HG03460 (cell line): ENCODE data around the gene SH3D21.

ENCODE experiments used
- ATAC-seq: cut with Tn5 transposase; IDR thresholded peaks from one replicate; pipeline ENCODE4 v1.9.1; 2021; ENCODE audit not compliant: unreplicated experiment

The SH3D21 gene

DNA sequence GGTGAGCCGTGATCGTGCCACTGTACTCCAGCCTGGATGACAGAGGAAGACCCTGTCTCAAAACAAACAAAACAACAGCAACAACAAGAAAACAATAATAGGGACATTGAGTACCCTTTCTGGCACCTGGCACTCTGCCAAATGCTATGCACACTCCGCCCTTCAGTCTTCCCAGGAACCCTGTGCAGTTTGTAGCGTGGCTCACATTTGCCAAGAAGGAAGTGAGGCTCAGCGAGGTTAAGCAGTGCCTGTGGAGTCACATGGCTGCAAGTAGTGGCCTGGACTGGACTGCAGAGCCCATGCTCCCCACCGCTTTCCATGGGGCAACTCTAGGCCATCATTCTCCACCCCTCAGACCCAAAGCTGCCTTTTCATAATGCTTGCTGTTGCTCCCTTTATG is 22.5 kb downstream of the SH3D21 start:
- no peak for ATAC-seq

GRCh38 chr1:36329817-36330216 is 23.6 kb downstream of the SH3D21 start:
- no peak for ATAC-seq

- ATAC-seq = no peak
These were observed 24.8 kb downstream of the SH3D21 start for GRCh38 chr1:36330940-36331339.

GRCh38 chr1:36337830-36338229 is 31.7 kb downstream of the SH3D21 start:
- ATAC-seq = no peak

- ATAC-seq = no peak
These were observed 33.0 kb downstream of the SH3D21 start for GRCh38 chr1:36339215-36339614.

DNA sequence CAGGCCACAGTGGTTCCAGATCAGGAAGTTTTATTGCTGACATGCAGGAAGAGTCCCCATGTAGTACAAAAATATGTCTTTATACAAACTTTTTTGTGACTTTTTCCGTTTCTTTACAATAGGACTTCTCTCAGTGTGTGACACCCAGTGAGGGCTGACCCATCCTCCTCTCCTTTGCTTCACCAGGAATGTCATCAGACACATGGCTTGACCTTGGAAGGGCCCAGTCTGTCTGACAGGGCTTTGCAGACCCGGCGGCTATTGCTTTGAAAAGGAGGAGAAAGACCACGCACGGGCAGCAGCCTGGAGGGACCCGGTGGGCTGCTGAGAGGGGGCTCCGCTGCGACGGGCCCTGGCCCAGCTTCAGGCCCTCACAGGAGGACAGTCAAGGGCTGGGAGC is 33.4 kb downstream of the SH3D21 start:
- ATAC-seq = no peak

- ATAC-seq = no peak
These were observed 35.6 kb downstream of the SH3D21 start for GRCh38 chr1:36341626-36342320.

DNA sequence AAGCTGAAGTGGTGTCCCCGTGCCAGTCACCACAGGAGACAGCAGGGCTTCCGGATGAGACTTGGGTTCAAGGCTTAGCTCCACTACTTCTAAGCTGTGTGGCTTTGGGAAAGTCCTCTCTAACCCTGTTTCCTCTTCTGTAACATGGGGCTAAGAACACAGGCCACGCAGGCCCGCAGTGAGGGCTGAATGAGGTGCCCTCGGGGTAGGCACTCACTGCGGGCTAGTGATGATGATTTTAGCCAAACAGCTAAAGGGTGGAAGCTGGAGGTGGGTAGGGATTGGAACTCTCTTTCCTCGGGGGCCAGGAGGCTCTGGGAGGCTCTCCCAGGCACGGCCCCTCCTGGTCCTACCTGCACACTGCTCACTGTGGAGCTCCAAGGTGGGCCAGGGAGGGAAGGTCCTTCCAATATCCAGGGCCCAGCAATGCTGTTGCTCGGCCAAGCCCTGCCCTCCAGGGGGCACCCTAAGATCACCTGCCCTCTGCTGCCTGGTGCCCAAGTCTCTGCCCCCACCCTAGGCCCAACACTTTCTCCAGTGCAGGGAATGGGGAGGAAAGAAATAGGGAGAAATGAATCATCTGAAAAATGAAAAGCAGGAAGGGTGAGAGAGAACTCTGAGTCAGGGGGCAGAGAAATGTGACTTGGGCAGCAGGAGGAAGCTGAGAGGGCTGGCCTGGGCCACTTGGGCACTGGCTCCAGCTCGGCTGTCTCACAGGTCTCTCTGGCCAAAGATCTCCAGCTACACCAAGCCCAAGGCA is 36.4 kb downstream of the SH3D21 start:
- no peak for ATAC-seq

DNA sequence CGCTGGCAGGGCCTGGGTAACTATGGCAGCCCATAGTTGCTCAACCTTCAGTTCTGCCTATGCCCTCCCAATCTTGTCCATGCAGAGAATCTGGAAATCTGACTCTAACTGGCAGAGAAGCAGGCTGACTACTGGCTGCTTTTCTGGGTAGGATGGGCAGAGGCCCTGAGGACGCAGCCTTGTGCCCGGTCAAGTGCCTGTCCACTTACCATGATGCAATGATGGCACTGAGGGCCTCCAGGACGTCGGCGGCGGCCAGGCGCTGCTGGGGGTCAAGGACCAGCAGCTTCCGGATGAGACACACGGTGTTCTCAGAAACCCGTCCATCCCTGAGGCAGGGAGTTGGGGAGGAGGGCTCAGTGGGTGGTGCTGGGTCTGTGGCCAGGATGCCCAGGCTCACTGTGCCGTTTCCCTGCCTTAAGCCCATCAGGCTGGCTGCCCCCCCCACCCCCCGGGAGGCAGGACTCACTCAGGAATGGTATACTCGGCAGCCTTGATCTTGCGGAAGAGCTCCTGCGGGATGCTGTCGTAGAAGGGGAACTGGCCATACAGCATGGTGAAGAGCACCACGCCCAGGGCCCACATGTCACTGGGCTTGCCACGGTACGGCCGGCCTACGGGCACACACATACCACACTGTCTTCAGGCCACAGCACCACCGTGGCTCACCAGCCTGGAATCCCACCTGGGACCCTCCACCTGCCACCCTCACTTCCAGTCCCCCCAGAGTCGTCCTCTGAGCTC is 37.7 kb downstream of the SH3D21 start:
- ATAC-seq = no peak

DNA sequence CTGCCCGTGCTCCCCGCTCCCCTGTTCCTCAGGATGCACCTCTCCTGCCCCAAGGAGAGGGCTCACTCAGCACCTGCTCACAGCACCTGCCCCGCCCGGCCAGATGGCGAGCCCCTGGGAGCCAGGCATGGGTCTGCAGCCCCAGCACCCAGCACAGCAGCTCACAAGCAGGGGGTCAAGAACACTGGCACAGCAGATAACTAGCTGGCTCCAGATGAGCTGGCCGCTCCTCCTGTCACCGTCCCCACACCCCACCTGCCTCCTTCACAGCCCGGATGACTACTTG is 38.2 kb downstream of the SH3D21 start:
- ATAC-seq = no peak

DNA sequence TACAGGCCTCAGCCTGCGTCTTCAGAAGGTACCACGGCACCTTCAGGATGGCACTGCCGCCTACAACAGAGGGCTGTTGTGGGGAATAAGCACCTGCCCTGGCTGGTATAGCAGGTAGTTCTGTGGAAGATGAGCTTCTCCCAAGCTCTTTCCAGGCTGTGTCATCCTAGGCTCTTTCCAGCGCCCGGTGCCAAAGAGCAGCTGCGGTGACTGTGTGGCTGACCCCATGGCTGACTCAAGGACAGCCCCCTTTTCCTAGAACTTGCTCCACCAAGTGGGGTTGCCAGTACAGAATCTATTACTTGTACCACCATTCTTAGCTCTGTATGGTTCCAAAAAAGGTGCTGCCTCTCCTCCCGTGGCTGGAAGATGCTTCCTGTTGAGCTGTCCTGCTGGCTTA is 39.2 kb downstream of the SH3D21 start:
- no peak for ATAC-seq

GRCh38 chr1:36346741-36347370 is 40.7 kb downstream of the SH3D21 start:
- ATAC-seq = no peak

DNA sequence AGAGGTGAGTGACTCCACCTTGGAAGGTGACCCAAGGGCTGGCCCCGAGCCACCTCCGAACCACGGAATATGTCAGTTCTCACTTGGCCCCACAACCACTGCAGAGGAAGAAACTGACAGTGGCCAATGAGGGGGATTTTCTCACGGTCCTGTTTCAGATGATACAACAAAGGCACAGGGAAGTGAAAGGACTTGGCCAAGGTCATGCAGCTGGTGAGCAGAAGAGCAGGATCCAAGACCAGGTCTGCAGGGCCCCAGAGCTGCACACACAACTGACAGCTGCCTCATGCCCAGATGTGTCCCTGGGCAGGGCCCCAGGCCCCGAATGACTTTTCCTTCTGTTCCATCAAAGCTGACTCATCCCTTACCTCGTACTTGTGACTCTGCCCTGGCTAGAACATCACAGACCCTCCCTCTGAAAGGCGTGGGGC is 43.1 kb downstream of the SH3D21 start:
- peak; percentile 75 for ATAC-seq

GRCh38 chr1:36349839-36350238 is 43.7 kb downstream of the SH3D21 start:
- no peak for ATAC-seq

- no peak for ATAC-seq
These were observed 44.6 kb downstream of the SH3D21 start for GRCh38 chr1:36350659-36351226.

DNA sequence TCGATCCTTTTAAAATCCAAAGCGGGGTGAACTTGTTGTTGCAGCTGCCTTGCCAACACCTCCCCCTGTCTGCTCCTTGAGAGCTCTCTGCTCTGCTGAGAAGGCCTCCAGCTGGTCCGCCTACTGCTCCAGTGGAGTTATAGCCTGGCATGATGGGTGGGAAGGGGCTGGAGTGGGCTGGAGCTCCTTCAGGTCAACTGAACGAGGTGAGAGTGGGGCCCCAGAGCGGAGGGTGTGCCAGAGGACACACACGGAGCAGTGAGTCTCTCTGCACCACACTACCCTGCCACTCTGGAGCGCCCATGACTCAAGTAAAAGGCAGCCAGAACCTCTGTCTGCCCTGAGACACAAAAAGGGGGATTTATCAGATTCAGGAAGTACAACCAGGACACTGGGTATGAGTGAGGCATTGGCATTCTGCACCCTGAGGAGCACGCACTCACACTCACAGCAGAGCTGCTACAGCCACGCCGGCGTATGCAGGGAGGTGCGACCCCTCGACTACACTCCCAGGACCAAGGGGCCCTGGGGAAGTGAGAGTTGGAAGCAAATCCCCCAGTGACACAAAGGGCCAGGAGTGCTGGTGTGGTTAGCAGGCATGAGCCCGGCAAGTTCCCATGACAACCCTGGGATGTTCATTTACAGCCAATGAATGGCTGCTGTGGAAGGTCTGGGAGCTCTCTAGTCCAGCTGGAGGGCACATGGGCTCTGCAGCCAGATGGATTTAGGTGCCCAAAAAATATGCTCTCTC is 45.2 kb downstream of the SH3D21 start:
- no peak for ATAC-seq

DNA sequence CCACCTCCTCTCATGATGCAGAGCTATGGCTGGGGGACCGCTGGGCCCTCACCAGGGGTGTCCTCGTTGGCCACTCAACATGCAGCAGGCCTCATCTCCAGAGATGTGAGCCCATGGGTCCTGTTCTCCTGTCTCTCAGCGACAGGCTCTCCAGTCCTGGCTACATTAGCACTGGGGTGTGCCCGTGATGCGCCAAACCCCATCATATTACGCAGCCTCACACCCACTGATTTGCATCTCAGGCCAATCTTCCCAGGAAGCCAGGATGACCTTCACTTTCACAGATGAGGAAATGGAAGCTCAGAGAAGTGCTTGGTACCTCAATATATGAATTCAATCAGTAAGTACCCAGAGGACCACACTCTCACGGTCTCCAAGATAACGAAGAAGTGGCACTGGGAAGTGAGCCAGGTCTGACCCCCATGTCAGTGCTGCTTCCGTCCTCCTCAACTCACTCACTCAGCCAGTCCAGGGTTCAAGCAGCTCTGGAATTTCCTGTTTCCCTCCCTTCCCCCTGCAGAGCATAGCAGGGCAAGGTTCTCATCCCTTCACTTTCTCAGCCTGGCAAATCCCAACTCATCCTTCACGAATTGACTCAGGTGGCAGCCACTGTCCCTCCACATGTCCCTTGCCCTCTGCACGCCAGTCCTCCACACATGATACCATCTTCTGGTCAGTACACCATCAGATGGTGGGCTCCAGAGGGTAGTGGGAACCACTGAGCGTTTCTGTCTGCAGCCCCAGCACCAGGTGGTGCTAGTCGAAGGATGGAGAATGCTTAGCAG is 46.1 kb downstream of the SH3D21 start:
- ATAC-seq = no peak

GRCh38 chr1:36352910-36353878 is 47.0 kb downstream of the SH3D21 start:
- no peak for ATAC-seq

- no peak for ATAC-seq
These were observed 48.3 kb downstream of the SH3D21 start for GRCh38 chr1:36354486-36354885.
